Rectal smooth muscle tissue (tissue), 1 donor: ENCODE data around the gene RGS13.

Experiments
- H3K27ac ChIP-seq: one replicate; pipeline ENCODE4 v1.7.0; 2013; ENCODE audit warnings: low read depth, low read length, inconsistent platforms
- H3K27me3 ChIP-seq: one replicate; pipeline ENCODE4 v1.7.0; 2013; ENCODE audit warnings: low read length; ENCODE audit not compliant: control insufficient read depth, insufficient read depth
- H3K36me3 ChIP-seq: one replicate; pipeline ENCODE4 v1.7.0; 2013; ENCODE audit warnings: low read length; ENCODE audit not compliant: control insufficient read depth, insufficient read depth
- H3K4me1 ChIP-seq: one replicate; pipeline ENCODE4 v1.7.0; 2013; ENCODE audit warnings: low read length; ENCODE audit not compliant: control insufficient read depth, insufficient read depth
- H3K4me3 ChIP-seq: one replicate; pipeline ENCODE4 v1.7.0; 2013; ENCODE audit warnings: low read length
- H3K9ac ChIP-seq: one replicate; pipeline ENCODE4 v1.7.0; 2013; ENCODE audit warnings: low read length

The RGS13 gene

DNA sequence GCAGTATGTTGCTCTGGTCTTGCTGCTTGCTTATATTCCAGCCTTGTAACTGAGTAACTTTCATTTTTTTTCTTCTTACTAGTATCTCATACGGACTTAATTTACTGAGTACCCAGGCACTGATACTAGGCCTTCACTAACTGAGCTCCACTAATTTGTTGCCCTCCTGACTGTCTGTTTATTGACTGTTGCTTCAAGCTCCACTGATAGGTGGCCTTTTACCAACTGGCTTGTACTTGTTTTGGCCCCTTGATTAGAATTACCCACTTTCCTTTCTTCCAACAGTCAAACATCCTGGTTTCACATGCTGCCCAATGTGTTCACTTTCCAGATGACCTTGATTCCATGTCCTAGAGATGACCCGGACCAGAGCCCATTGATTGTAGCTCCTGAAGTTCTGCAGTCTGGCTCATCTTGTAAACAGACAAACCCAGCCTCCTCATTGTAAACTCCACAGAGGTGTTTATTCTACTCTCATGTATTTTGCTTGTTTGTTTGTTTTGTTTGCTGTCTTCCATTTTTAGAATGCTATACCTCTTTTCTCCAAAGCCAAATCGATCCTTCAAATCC lies 32.6 kb upstream of the RGS13 start:
- Histone ChIP-seq H3K9ac (no peak overlapping the region), H3K27me3 (no peaks in the 10 kb centered on the region), H3K4me1 (peaks cover 6% of the 10 kb centered on the region), H3K27ac (no peak overlapping the region), H3K36me3 (no peaks in the 10 kb centered on the region), H3K4me3 (no peak overlapping the region)

DNA sequence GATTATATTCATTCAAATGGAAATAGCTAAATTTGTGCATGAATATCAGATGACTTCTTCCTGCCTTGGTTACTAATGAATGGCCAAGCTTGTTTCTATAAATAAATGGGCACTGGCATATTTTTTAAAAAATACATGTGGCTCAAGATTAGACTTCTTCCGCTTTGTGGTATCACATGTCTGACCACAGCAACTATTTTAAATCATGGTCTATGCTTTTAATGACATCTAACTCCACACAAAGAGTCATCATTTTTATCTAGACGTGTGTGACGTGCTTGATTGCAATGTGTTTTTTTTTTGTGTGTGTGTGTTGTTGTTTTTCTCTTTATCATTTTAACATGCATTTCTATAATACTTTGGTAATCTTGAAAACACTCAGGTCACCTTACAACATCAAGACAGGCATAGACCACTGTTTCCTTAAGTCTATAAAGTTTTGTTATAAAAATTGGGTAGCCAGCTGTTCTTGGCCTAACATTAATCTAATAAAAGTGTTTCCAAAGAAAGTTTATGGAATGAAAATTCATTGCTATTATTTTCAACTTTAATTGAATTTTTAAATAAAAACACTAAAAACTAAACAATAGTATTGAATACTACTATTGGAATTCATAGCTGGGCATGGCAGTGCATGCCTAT lies 30.8 kb upstream of the RGS13 start:
- H3K9ac ChIP-seq, result no peak overlapping the region
- H3K36me3 ChIP-seq, result no peaks in the 10 kb centered on the region
- no peak overlapping the region for H3K4me3 ChIP-seq
- H3K27me3 ChIP-seq, result no peaks in the 10 kb centered on the region
- H3K27ac ChIP-seq, result no peak overlapping the region
- H3K4me1 ChIP-seq, result peaks cover 11% of the 10 kb centered on the region

DNA sequence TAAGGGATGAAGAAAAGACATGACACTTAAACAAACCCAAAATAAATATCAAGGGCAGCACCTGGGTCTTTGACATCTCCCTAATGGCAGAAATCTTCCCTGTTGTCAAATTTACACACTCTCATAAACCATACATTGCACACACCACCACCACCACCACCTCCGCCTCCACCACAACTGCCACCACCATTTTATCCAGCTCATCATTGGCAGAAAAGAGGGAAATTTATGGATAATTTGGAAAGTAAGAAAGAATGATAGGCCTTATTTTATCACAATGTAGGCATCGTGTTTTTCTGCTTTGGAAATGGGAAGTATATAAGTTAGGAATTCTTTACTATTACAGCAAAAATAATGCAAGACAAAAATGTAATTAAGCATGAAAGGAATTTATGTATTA lies 27.3 kb upstream of the RGS13 start:
- Histone ChIP-seq H3K27me3 (no peaks in the 10 kb centered on the region), H3K4me3 (no peak overlapping the region), H3K4me1 (peaks cover 11% of the 10 kb centered on the region), H3K9ac (no peak overlapping the region), H3K27ac (no peak overlapping the region), H3K36me3 (no peaks in the 10 kb centered on the region)

DNA sequence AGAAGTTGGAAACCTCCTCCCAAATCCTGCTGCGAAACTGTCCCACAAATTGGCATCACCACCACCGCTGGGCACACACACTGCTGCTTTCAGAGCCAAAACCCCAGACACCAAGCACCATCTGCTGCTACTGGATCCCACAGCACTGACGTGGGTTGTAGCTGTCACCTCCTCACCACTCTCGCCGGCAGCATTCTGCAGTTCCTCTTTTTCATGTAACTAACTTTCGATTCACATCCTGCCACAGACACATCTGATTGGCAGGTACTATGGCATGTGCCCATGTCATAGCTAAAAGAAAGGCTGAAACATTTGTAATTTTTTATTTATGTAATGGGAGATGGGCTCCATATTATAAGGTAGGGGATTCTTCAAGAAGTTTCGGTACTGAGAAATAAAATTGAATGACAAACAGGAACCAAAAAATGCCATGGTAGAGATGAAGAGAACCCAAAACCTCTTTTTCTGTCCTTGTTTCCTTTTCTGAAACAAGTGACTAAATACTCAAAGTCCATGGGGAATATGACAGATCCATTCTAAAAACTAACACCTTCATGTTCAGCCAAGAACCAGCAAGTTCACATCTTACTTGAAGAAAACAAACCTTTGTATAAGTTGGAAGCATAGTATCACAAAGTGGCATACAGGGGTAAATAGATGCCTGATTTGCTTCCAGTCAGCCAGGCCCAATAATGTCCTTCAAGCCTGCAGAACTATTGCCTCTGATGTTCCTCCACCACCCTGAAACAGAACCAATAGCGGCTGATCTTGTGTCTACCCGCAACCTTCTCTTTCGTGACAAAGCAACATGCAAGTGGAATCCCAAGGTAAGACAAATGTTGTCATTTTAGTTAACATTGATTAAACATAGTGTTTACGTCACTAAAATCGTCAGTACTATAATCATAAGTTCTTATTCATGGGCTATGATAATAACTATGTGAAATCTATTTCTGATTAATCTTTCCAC lies 26.6 kb upstream of the RGS13 start:
- Histone ChIP-seq H3K27me3 (no peaks in the 10 kb centered on the region), H3K36me3 (no peaks in the 10 kb centered on the region), H3K4me1 (peaks cover 11% of the 10 kb centered on the region), H3K4me3 (no peak overlapping the region), H3K9ac (no peak overlapping the region), H3K27ac (no peak overlapping the region)

DNA sequence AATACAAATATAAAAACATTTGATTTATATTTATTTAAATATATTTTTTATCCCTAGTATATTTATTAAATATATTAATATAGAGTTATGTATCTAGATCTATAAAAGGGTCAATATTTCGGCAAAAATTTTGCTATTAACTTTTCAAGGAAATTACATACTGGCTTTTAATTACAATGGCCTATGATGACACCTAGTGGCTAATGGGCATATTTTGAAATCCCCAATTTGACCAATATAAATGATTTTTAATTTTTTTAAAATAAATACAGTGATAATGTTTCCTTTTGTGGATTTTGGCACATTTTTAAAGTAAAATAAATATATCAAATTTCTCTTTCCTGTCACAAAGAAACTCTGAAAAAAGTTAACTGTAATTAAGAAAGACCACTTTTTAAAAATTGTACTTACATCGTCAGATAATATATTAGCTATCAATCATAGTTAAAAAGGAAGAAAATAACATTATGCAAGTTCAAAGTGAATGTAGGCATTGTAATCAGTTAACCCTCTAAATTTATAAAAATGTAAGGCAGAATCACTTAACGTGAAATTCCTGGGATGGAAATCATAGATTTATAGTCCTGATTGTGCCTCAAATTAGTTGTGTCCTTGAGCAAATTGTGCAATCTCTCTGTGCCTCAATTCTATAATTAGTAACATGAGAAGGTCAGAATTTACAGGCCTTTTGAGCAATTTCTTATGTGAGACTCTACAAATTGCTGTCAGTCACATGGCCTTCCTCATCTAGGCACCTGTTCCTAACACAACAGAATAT lies 25.6 kb upstream of the RGS13 start:
- peaks cover 11% of the 10 kb centered on the region for H3K4me1 ChIP-seq
- no peak overlapping the region for H3K9ac ChIP-seq
- no peak overlapping the region for H3K4me3 ChIP-seq
- H3K36me3 ChIP-seq, result no peaks in the 10 kb centered on the region
- H3K27ac ChIP-seq, result no peak overlapping the region
- no peaks in the 10 kb centered on the region for H3K27me3 ChIP-seq

DNA sequence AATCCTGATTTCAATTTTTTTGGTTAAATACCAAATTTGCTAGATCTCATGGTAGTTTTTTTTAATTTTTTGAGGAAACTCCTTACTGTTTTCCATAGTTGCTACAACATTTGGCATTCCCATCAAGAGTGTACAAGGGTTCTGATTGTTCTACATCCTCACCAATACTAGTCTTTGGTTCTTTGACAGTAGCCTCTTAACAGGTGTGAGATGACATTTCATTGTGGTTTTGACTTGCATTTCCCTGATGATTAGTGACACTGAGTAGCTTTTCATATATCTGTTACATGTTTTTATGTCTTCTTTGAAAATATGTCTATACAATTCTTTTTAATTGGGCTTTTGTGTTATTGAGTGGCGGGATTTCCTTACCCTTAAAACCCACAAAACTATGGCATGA lies 20.9 kb upstream of the RGS13 start:
- H3K36me3 ChIP-seq, result no peaks in the 10 kb centered on the region
- H3K27me3 ChIP-seq, result no peaks in the 10 kb centered on the region
- H3K4me1 ChIP-seq, result no peaks in the 10 kb centered on the region
- no peak overlapping the region for H3K4me3 ChIP-seq
- H3K27ac ChIP-seq, result no peak overlapping the region
- no peak overlapping the region for H3K9ac ChIP-seq

DNA sequence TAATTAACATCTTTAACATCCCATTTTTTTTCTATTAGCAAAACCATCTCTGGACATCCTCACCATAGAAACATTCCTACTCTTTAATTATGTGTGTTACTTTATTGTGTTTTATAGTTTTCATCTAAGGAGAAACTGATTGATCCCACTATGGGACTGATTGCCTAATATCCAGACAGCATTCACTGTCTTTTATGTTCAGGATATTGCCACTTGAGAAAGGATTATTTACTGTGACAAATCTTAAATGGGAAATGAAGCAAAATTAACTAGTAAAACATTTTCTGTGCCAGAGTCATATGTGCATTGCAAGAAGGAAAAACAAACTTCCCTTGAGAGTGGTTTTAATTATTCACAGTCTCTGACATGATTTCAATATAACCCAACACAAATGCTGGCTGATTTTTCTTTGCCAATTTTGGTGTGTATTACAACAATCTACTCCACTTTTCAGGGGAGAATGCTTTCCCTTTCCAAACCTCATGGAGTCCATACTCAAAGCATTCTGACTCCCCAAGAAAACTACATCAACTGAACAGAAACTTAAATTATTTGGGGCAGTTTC lies 15.8 kb upstream of the RGS13 start:
- H3K9ac ChIP-seq, result no peak overlapping the region
- H3K27ac ChIP-seq, result no peak overlapping the region
- H3K4me3 ChIP-seq, result no peak overlapping the region
- H3K36me3 ChIP-seq, result no peaks in the 10 kb centered on the region
- no peaks in the 10 kb centered on the region for H3K4me1 ChIP-seq
- H3K27me3 ChIP-seq, result no peaks in the 10 kb centered on the region

DNA sequence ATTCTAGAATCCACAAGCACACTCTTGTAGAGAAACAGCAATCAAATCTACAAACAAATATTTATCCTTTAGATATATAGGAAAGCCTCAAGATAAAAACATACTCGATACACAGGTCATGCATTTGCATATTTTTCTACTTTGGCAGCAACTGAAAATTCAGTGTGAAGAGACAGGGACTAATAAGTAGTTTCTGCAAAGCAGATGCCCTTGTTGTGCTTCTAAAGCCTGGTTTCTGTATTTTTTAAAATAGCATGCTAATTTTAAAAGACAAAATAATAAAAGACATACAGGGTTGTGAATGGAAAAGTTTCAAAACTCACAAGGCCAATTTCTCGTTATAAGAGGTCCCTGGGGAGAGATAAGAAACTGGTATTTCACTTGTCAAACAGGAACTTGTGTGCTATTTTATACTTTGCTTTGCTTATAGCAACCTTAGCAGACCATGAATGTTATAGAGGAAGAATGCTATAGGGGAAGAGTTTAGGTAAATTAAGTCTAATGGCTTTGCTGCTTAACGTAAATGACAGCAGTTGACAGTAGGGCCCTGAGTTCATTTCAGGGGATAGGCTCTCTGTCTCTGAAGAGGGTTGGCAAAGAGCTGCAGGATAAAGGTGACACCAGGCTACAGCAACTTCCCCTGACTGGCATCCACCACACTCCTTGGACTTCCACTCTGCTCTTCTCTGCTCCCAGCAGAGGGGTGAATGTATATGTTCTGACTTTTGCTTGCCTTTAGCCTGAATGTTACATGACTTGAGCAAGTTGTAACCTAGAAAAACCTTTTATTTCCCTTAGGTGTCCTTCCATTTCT lies 9.4 kb upstream of the RGS13 start:
- no peaks in the 10 kb centered on the region for H3K4me1 ChIP-seq

DNA sequence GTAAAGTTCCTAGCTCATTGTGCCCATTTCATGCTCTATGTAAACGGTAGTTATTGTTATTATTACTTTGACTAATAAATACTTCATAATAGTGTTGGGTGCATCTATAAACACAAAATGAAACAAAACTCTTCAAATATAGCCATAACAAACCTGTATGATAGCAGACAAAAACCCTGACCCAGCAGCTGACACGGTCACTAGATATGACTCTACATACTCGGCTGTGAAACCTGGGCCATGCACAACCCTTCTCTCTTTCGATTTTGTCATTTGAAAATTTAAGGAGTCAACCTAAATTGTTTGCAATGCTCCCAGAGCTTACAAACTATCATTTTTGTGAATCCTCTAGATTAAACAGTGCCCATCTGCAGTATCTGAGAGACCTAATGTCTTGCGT lies 8.0 kb upstream of the RGS13 start:
- H3K4me1 ChIP-seq, result no peaks in the 10 kb centered on the region
- H3K27me3 ChIP-seq, result no peaks in the 10 kb centered on the region
- no peaks in the 10 kb centered on the region for H3K36me3 ChIP-seq
- no peak overlapping the region for H3K4me3 ChIP-seq
- H3K9ac ChIP-seq, result no peak overlapping the region
- no peak overlapping the region for H3K27ac ChIP-seq

More for the DNA sequence above, 9.4 kb upstream of the RGS13 start:
- Histone ChIP-seq H3K36me3 (no peaks in the 10 kb centered on the region), H3K27ac (no peak overlapping the region), H3K9ac (no peak overlapping the region), H3K4me3 (no peak overlapping the region), H3K27me3 (no peaks in the 10 kb centered on the region)

DNA sequence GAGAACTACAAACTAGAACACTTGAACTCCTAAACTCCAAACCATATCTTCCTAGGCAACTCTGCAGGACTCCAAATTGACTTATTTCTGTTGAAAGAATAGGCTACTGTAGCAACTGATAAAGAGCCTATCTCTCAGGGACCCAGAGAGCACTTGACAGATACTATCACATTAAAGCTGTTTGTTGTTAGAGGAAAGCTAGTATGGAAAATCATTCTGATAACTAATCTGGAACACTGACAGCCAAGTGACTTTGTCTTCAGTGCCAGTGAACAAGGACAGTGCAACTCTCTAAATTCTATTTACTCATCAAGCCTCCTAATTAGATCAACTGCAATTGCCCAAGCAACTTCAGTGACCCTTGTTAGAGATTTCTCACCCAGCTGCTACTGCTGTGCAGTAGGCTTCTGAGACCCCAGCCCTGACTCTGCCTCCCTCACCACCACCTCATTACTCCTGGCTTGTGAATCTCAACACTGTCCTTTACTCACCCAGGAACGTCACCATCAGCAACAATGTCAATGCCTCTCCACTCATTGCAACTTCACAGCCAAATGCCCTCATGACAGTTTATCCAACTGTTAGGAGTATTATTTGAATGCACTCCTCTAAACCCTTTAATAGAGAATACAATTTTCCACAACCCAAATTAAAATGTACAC lies 7.4 kb upstream of the RGS13 start:
- Histone ChIP-seq H3K4me3 (no peak overlapping the region), H3K27ac (no peak overlapping the region), H3K9ac (no peak overlapping the region), H3K36me3 (no peaks in the 10 kb centered on the region), H3K27me3 (no peaks in the 10 kb centered on the region), H3K4me1 (no peaks in the 10 kb centered on the region)

DNA sequence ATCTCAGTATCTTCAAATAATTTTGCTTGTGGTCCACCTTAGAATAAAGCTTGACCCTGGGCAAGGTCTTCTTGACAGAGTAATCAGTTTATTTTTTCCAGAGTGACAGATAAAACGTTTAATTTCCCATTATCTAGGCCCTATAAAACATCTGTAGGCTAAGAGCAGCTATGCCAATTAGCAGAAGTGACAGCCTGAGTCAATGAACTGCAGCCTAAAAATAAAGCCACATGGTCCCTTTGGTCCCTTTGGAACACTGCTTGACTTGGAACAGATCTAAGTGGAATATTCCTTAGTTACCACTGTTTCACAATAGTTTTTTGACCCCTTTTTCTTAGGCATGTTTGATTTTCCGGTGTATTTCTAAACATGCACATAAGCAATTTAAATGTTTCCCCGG lies 6.3 kb upstream of the RGS13 start:
- Histone ChIP-seq H3K36me3 (no peaks in the 10 kb centered on the region), H3K4me3 (no peak overlapping the region), H3K27me3 (no peaks in the 10 kb centered on the region), H3K9ac (no peak overlapping the region), H3K27ac (no peak overlapping the region), H3K4me1 (no peaks in the 10 kb centered on the region)
